SK-N-SH (cell line): ENCODE results near the gene SLC22A2. TPM values are rescaled to one million over a fixed set of nuclear protein-coding genes. Genes with fewer than 3 reads are reported as not detected.
A peak's percentile ranks its signal among the peaks of the same experiment; 100 is the strongest.

Experiments
- CTCF ChIA-PET: fragments of 300-600, 350-600 bp; formaldehyde crosslinking; extraction: SDS; loops from one replicate; lab custom pipeline; 2021; lab: Yijun Ruan, JAX
- POLR2A ChIA-PET: fragments of 350-600 bp; sonication (Branson Sonifier 250); formaldehyde crosslinking; extraction: SDS; loops from one replicate; lab custom pipeline; 2020; ENCODE audit warnings: antibody characterized with exemption, inconsistent platforms; lab: Yijun Ruan, JAX
- DNase-seq: peaks from one replicate; pipeline ENCODE4 v3.0.0; 2012
- H2AFZ ChIP-seq: fragments of 200-600 bp; sonication (generic); 2 replicates; pipeline ENCODE4 v1.8.1; 2016; ENCODE audit warnings: antibody characterized with exemption, mild to moderate bottlenecking, low read depth
- H3F3A ChIP-seq: fragments of 200-600 bp; sonication (generic); replicated peaks from 2 replicates; pipeline ENCODE3; 2016; ENCODE audit warnings: antibody characterized with exemption, mild to moderate bottlenecking; ENCODE audit not compliant: insufficient read depth
- H3K27ac ChIP-seq, 2 experiments: fragments of 200-500 bp in 1 of 2; fragments of 200-600 bp in 1 of 2; sonication (Bioruptor generic) in 1 of 2; sonication (generic), shearing (Covaris generic) in 1 of 2; 2 replicates each; pipeline versions ENCODE4 v1.5.1 to v1.6.1; 2014 to 2016; ENCODE audit warnings: low read depth in 2 of 2, inconsistent platforms in 1 of 2, low read length in 1 of 2, mild to moderate bottlenecking in 1 of 2, mixed read lengths in 1 of 2
- H3K27me3 ChIP-seq: fragments of 200-600 bp; sonication (generic), shearing (Covaris generic); 2 replicates; pipeline ENCODE4 v1.6.1; 2016; ENCODE audit warnings: mixed run types; ENCODE audit not compliant: insufficient read depth
- H3K36me3 ChIP-seq, 2 experiments: fragments of 200-500 bp in 1 of 2; fragments of 200-600 bp in 1 of 2; sonication (Bioruptor generic) in 1 of 2; sonication (generic) in 1 of 2; replicated peaks in 1 of 2; 2 replicates each; pipeline versions ENCODE3 to v1.5.1; 2014 to 2016; ENCODE audit warnings: low read length in 1 of 2, mild to moderate bottlenecking in 1 of 2; ENCODE audit not compliant: insufficient read depth in 2 of 2, control insufficient read depth in 1 of 2
- H3K4me1 ChIP-seq, 2 experiments: fragments of 200-500 bp in 1 of 2; fragments of 200-600 bp in 1 of 2; sonication (Bioruptor generic) in 1 of 2; sonication (generic), shearing (Covaris generic) in 1 of 2; 2 replicates each; pipeline versions ENCODE4 v1.5.1 to v1.6.1; 2014 to 2016; ENCODE audit warnings: low read depth in 1 of 2, low read length in 1 of 2, mixed run types in 1 of 2; ENCODE audit not compliant: insufficient read depth in 2 of 2, control insufficient read depth in 1 of 2
- H3K4me2 ChIP-seq: fragments of 200-600 bp; sonication (generic), shearing (Covaris generic); 2 replicates; pipeline ENCODE4 v1.6.1; 2017; ENCODE audit warnings: mixed run types
- H3K4me3 ChIP-seq, 2 experiments: fragments of 200-500 bp in 1 of 2; fragments of 200-600 bp in 1 of 2; sonication (Bioruptor generic) in 1 of 2; sonication (generic), shearing (Covaris generic) in 1 of 2; 2 replicates each; pipeline versions ENCODE4 v1.5.1 to v1.8.1; 2014 to 2016; ENCODE audit warnings: low read depth in 2 of 2, inconsistent platforms in 1 of 2, low read length in 1 of 2, mild to moderate bottlenecking in 1 of 2, mixed read lengths in 1 of 2, moderate library complexity in 1 of 2
- H3K79me2 ChIP-seq: fragments of 200-600 bp; sonication (generic); 2 replicates; pipeline ENCODE4 v1.8.1; 2017; ENCODE audit warnings: mild to moderate bottlenecking; ENCODE audit not compliant: insufficient read depth
- H3K9ac ChIP-seq: fragments of 200-600 bp; sonication (generic); 2 replicates; pipeline ENCODE4 v1.6.1; 2017; ENCODE audit warnings: mixed run types
- H3K9me2 ChIP-seq: fragments of 200-600 bp; sonication (generic); 2 replicates; pipeline ENCODE4 v1.6.1; 2017; ENCODE audit warnings: mixed run types
- H3K9me3 ChIP-seq: fragments of 200-600 bp; sonication (generic); 2 replicates; pipeline ENCODE4 v1.6.1; 2017; ENCODE audit warnings: mixed run types, mild to moderate bottlenecking, moderate library complexity
- H4K20me1 ChIP-seq: fragments of 200-600 bp; sonication (generic); 2 replicates; pipeline ENCODE4 v1.6.1; 2017; ENCODE audit warnings: mild to moderate bottlenecking, mixed run types; ENCODE audit not compliant: insufficient read depth
- CTCF ChIP-seq: fragments of 200-600 bp; sonication (generic); IDR thresholded peaks from 2 replicates; pipeline ENCODE4 v1.6.1; 2017; ENCODE audit warnings: antibody characterized with exemption, mild to moderate bottlenecking, moderate library complexity
- FOXJ3 ChIP-seq: sonication (generic); formaldehyde crosslinking; IDR thresholded peaks from 2 replicates; pipeline ENCODE4 v1.5.1; 2020; ENCODE audit warnings: mild to moderate bottlenecking, missing genetic modification reagents
- WGBS: methylation state at CpG from one replicate; pipeline ENCODE4 v1.1.6; 2017; ENCODE audit warnings: low lambda C conversion rate; 5-methylcytosine and 5-hydroxymethylcytosine counted together
- polyA plus RNA-seq, 3 experiments: library from polyadenylated mRNA; depleted of rRNA; stranded (reverse); fragments of >200 nt; gene quantifications; 2 replicates each; pipeline ENCODE4 v1.2.3, GENCODE V29; 2012

SLC22A2 gene
- polyA plus RNA-seq, 1 of the 3 experiments (the other 2 are of a cell fraction), result not detected

DNA sequence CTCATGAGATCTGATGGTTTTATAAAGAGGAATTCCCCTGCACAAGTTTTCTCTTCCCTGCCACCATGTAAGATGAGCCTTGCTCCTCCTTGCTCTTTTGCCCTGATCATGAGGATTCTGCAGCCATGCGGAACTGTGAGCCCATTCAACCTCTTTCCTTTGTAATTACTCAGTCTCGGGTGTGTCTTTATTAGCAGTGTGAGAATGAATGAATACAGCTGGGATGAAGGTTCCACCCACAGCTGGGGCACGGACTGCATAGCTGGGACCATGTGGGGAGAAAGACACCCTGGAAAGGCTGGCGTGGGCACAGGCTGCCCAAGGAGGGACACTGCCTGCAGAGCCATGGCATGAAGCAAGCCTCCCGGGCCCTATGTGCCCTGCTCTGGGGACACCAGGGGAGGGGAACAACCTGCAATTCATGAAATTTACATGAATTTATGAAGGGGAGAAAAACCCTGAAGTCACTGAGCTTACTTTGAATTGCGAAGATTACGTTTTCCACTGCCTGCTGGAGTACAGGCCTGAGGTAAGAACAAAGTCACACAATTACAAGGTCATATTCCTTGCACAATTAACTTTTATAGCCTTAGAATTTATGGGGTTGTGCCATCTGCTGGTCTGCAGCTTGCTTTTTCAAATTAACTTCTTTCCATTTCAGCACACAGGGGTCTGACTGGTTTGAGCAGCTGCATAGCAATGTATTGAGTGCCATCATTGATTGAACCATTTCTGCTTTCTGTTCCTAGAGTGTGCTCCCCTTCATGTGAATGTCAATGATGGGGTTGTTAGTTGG is 90.8 kb downstream of the SLC22A2 start:
- Histone ChIP-seq H3K9me3 (no peaks in the 10 kb centered on the region), H3K79me2 (no peaks in the 10 kb centered on the region)
- TF ChIP-seq CTCF (0 out of 2 replicates have a peak, but pooled peaks have one; percentile 8), FOXJ3 (no peak)
- TF ChIP-seq, all 33 proteins: peak for 1
- DNase-seq, result no peak
- no peak overlapping the region for H3K27ac ChIP-seq
- WGBS, result 25% methylated on average over 7 of the region's 7 CpGs
- H3F3A ChIP-seq, result no peaks in the 10 kb centered on the region
- H3K9ac ChIP-seq, result no peak overlapping the region
- no peak overlapping the region for H3K4me2 ChIP-seq
- ChIA-PET CTCF (no interaction called here), POLR2A (no interaction called here)
- no peaks in the 10 kb centered on the region for H4K20me1 ChIP-seq
- no peaks in the 10 kb centered on the region for H3K4me1 ChIP-seq
- no peaks in the 10 kb centered on the region for H3K9me2 ChIP-seq
- no peaks in the 10 kb centered on the region for H3K36me3 ChIP-seq
- no peak overlapping the region for H2AFZ ChIP-seq
- H3K27me3 ChIP-seq, result no peaks in the 10 kb centered on the region; the same call in 1 of the 2 replicates
- H3K4me3 ChIP-seq, result no peak overlapping the region

Other genes with a start within 250 kb of the SLC22A2 start
- gene SLC22A1, start 137.0 kb downstream of the SLC22A2 start, polyA plus RNA-seq (2012; rRNA removed), result 0.10 and 0.20 TPM in 2 replicates
- gene SLC22A3, start 89.6 kb upstream of the SLC22A2 start, polyA plus RNA-seq (2012; rRNA removed), result not detected in 2 replicates